HG03575 (cell line): ENCODE data around the gene PDGFB.

ENCODE experiments used
- ATAC-seq: cut with Tn5 transposase; IDR thresholded peaks from one replicate; pipeline ENCODE4 v1.9.1; 2021; ENCODE audit not compliant: unreplicated experiment, insufficient number of reproducible peaks, low FRiP score; ENCODE audit errors: extremely low read depth

The PDGFB gene

DNA sequence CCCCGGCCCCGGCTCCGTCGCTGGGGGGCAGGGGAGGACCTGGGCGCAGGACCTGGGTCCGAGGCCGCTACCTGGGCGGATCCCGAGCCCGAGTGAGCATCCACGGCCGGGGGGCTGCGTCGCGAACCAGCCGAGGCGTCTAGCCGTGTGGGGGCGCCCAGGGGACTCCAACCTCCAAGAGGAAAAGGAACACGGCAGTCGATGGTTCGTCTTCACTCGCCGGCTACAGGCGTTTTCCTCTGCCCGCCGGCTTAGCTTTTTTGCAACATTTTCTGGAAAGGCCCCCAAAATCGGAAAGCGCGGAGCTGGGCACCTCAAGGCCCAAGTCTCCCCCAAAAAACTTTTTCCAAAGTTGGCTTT lies 666 bp downstream of the PDGFB start:
- no peak for ATAC-seq

DNA sequence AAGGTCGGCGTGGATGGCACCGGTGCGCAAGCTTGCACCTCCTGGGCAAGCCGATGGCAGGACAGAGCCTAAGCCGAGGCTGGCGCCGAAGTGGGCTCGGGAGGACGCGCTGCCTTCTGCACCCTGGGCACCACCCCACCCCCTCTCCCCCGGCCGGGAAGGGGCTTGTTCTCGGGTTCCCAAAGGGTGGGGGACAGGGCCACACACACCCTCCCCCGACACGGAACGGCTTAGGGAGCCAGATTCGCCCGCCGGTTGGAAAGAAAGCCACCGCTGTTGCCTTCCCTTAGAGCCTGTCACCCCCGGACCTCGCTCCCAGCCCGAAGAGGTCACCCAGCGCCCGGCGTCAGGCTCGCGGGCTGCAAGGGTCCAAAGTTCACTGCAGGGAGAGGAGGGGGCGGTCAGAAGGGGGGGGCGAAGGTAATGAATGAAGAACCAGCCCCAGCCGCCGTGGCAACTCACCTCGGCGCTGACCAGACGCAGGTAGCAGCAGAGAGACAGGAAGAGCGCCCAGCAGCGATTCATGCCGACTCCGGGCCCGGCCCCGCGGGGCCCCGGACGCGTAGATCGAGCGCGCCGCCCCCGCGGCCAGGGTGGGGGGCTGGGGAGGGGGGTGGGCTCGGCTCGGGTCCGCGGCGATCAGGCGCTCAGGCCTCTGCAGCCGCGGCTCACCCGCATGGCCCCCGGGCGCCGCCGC lies 1.2 kb downstream of the PDGFB start:
- no peak for ATAC-seq

DNA sequence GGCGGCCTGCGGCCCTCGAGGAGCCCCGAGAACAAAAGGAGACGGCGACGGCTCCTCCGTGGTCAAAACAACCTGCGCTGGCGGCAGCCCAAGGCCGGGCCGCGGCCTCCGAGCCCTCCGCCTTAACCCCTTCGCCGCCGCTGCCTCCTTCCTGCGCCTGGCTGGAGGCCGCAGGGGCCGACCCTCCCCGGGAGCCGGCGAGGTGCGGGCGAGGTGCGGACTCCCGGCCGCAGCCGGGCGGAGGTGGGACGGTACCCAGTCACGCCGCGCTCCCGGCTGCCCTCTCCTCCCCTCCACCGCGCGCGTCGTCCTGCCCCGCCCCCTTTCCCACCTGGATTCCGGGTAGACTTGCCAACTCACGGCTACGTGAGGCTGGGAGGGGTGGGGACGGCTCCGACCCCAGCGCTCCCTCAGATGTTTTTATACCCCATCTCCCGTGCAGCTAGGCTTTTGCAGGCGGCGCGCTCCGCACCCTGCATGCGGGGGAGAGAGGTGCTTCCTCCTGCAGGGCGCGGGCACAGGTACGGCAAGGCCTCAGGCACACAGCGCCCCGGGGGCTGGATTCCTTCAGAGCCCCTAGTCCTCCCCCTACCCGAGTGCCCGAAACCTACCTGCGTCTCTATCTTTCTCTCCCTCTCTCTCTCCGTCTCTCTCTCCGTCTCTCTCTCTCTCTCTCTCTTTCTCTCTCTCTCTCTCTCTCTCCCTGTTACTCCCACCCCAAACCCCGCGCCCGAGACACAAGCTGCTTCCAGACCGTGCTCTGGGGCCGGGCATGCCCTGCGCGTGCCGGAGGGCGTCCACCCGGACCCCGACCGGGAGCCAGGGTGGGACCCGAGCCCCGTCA lies 2.0 kb downstream of the PDGFB start:
- no peak for ATAC-seq

- ATAC-seq, result no peak
Measured at GRCh38 chr22:39241794-39242594, 2.8 kb downstream of the PDGFB start.

GRCh38 chr22:39240831-39241793 lies 3.7 kb downstream of the PDGFB start:
- no peak for ATAC-seq

DNA sequence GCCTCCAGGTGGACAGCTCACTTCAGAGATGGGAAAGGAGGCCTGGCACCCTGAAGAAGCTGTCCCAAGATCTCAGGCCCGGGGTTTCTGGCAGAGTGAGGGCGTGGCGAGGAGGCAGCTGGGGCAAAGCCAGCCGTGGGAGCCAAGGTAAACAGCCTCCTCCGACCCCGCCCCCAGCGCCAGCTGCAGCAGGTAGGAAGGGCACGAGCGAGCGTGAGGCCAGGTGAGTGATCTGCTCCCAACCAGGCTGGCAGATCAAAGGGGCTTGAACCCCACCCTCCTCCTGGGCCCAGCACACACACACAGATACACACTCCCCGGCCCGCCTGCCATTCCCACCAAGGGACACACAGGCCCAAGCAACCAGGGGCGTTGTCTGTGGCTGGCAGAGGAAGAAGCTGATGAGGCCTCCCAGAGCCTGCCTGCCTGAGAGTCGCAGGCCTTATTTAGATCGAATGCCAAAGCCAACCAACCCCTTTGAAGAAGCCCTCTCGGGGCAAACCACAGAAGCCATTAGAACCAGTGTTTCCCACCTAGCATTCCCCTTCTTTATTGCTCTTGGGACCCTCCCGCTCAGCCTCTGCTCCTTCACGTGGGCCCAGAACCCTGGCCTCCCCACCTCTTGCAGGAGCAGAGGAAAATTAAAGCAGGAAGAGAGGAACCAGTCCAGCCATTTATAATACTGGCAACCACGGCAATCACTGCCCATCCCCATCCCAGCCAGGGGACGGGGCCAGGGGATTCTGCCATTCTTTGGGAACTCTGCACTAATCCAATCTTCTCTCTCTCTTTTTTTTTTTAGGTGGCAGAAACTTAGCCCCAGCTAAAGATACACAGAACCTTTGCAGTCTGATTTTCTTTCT lies 5.0 kb downstream of the PDGFB start:
- no peak for ATAC-seq

DNA sequence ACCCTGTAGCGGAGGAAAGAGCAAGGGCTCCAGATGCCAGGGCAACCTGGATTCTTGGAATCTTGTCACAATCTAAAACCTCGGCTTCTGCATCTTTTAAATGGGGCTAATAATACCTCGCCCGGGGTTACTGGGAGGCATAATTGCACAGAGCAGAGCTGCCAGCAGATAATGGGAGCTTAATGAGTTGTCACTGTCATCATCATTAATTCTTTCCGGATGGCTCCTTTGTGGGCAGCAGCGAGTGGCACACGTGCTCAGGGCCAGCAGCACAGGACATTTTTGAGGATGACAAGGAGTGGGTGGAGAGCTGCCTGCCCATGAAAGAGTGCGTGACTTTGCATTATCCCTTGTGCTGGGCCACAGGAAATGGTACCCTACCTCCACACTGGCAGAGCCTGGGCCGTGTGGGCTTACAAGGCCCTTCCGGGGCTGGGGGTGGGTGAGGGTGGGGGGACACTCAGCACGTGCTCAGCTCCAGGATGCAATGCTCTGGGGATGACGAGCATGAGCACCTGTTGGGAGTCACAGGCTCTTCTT lies 5.7 kb downstream of the PDGFB start:
- ATAC-seq, result no peak

GRCh38 chr22:39238561-39238960 lies 6.2 kb downstream of the PDGFB start:
- no peak for ATAC-seq

GRCh38 chr22:39238101-39238466 lies 6.7 kb downstream of the PDGFB start:
- ATAC-seq, result no peak

DNA sequence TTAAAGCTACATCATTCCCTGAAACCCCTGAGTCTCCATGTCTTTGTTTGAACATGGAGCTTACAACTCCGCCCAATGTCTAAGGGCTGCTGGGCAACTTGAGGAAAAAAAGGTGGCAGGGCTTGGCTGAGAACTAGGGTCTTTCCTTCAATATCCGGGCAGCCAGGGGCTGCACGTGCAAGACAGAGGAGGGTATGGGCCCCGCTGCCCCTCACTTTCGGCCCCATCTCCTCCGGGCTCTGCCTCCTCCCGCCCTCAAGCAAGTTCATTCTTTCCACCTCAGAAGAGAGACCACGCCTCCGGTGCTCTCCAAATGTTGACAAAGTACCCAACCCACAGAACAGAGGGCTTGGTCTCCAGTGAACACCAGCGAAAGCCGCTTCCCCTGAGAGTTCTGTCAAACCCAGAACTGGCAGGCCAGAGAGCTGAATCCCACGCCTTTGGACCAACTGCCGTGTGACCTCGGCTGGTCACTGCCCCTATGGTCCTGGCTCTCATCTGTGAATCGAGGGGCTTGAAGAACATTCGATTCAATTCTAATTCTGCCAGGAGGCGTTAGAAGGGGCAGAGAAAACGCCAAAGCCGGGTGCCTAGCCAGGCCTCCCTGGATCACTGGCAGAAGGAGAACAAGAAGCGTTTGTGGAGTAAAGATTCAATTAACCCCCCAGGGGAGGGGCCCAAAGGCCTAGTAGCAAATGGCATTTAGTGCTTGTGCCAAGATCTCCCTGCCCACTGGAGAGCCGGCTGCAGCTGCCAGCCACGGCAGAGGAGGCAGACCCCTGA lies 7.3 kb downstream of the PDGFB start:
- ATAC-seq, result no peak

- ATAC-seq, result no peak
Measured at GRCh38 chr22:39236321-39237317, 8.2 kb downstream of the PDGFB start.

DNA sequence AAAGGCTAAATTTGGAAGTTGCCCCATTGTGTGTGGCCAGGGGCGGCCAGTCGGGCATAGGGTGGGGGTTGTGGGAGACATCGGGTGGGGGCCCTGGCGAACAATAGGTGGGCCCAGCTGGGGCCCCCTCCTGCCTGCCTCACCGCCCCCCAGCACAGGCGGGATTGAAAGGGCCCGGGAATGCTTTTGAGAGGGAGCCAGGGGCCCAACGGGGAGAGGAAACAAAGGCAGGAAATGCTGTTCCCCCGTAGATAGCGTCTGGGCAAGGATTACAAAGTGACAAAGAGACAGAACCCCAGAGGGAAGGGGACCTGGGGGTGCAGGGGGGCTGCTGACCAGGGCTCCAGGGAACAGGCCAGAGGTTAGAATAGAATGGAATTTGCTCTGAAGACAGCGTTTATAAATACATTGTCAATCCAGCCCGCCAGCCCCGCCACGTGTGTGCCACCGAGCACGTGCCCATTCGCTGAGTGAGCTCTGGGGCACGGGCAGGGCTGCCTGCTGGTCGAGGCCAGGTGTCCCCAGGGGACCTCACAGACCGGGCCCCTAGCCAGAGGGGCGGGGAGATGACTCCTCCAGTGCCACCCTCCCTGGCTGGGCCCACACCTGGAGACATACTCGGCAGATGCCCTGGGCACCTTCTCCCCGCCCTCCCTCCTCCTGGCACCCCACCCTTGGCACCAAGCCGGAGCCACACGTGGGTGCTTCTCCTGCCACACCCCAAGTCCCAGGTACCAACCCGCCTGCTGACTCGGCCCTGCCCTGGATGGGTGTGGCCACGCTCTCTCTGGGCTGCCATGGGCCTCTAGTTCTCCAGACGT lies 9.7 kb downstream of the PDGFB start:
- ATAC-seq, result no peak

DNA sequence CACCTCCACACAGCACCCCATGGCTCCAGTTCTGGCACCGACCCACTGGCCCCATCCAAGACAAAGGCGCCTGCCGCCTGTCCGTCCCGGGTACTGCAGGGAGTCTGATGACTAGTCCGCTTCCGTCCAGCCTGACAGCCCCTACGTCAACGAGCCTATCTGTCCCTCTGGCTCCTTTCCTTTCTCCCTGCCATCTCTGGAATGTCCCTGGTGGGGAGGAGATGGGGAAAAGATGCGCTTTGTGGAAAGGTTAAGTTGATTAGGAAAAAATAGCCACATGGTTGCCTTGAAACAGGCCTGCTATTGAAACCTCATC lies 10.4 kb downstream of the PDGFB start:
- ATAC-seq, result no peak

- no peak for ATAC-seq
Measured at GRCh38 chr22:39233710-39234471, 10.9 kb downstream of the PDGFB start.
